Astrocyte (in vitro differentiated cells and primary cell): Measurements from ENCODE around the gene SUSD4. TPM values are rescaled to one million over a fixed set of nuclear protein-coding genes. Genes with fewer than 3 reads are reported as not detected.

ENCODE experiments used
- DNase-seq: peaks from one replicate; pipeline ENCODE4 v3.0.0-alpha.2; 2010; ENCODE audit warnings: low read depth
- FAIRE-seq: peaks from 2 replicates; lab custom pipeline; 2011; peaks lifted over from hg19 to GRCh38; lab: Jason Lieb, UNC
- H2AFZ ChIP-seq: 2 replicates; pipeline ENCODE4 v1.6.0; 2012; ENCODE audit warnings: low read depth, low read length, inconsistent platforms
- H3K27ac ChIP-seq: 2 replicates; pipeline ENCODE4 v1.5.1; 2011; ENCODE audit warnings: low read depth, low read length, inconsistent platforms
- H3K27me3 ChIP-seq: 2 replicates; pipeline ENCODE4 v1.6.0; 2011; ENCODE audit warnings: low read length, inconsistent platforms; ENCODE audit not compliant: insufficient read depth
- H3K36me3 ChIP-seq: 2 replicates; pipeline ENCODE4 v1.5.1; 2011; ENCODE audit warnings: low read length, inconsistent platforms; ENCODE audit not compliant: insufficient read depth
- H3K4me1 ChIP-seq: 2 replicates; pipeline ENCODE4 v1.5.1; 2011; ENCODE audit warnings: low read length, inconsistent platforms; ENCODE audit not compliant: insufficient read depth
- H3K4me2 ChIP-seq: 2 replicates; pipeline ENCODE4 v1.6.0; 2012; ENCODE audit warnings: low read length, inconsistent platforms
- H3K4me3 ChIP-seq: 2 replicates; pipeline ENCODE4 v1.5.1; 2011; ENCODE audit warnings: low read depth, mild to moderate bottlenecking, low read length, inconsistent platforms; ENCODE audit not compliant: insufficient read depth
- H3K79me2 ChIP-seq: 2 replicates; pipeline ENCODE4 v1.6.0; 2012; ENCODE audit warnings: mild to moderate bottlenecking, low read length, inconsistent platforms; ENCODE audit not compliant: insufficient read depth
- H3K9ac ChIP-seq: 2 replicates; pipeline ENCODE4 v1.6.0; 2012; ENCODE audit warnings: mild to moderate bottlenecking, low read length, inconsistent platforms
- H3K9me3 ChIP-seq: 2 replicates; pipeline ENCODE4 v1.5.1; 2012; ENCODE audit warnings: low read depth, mild to moderate bottlenecking, low read length, inconsistent platforms; ENCODE audit not compliant: insufficient read depth
- H4K20me1 ChIP-seq: 2 replicates; pipeline ENCODE4 v1.6.0; 2012; ENCODE audit warnings: low read length, inconsistent platforms; ENCODE audit not compliant: insufficient read depth
- H3K27ac Mint-ChIP-seq: one replicate; pipeline ENCODE4 v1.8.0; 2021; ENCODE audit warnings: mild to moderate bottlenecking, mixed read lengths; ENCODE audit not compliant: unreplicated experiment
- H3K27me3 Mint-ChIP-seq: one replicate; pipeline ENCODE4 v1.8.0; 2021; ENCODE audit warnings: low read depth, mixed read lengths; ENCODE audit not compliant: unreplicated experiment
- H3K36me3 Mint-ChIP-seq: one replicate; pipeline ENCODE4 v1.8.0; 2021; ENCODE audit warnings: low read depth, mixed read lengths; ENCODE audit not compliant: unreplicated experiment
- H3K4me1 Mint-ChIP-seq: one replicate; pipeline ENCODE4 v1.8.0; 2021; ENCODE audit warnings: low read depth, mixed read lengths; ENCODE audit not compliant: unreplicated experiment
- H3K4me3 Mint-ChIP-seq: one replicate; pipeline ENCODE4 v1.8.0; 2021; ENCODE audit warnings: mild to moderate bottlenecking, moderate library complexity, mixed read lengths; ENCODE audit not compliant: unreplicated experiment
- H3K9me3 Mint-ChIP-seq: one replicate; pipeline ENCODE4 v1.8.0; 2021; ENCODE audit warnings: mild to moderate bottlenecking, mixed read lengths; ENCODE audit not compliant: unreplicated experiment
- EZH2 ChIP-seq: IDR thresholded peaks from 2 replicates; pipeline ENCODE4 v1.6.1; 2012; ENCODE audit warnings: mild to moderate bottlenecking, low read length, inconsistent platforms; ENCODE audit not compliant: insufficient read depth
- total RNA-seq: library from RNA; stranded (reverse); gene quantifications from 2 replicates; pipeline ENCODE4 v1.2.1, GENCODE V29; 2021
- TF ChIP-seq, protein P1 (sequence below): IDR thresholded peaks from 2 replicates; pipeline ENCODE4 v1.5.1; 2011; ENCODE audit warnings: low read depth, mild to moderate bottlenecking, inconsistent platforms, low read length, moderate library complexity; ENCODE audit not compliant: insufficient read depth

Gene SUSD4
- total RNA-seq, 1 donor from 2014 or later, result 9.2 TPM

DNA sequence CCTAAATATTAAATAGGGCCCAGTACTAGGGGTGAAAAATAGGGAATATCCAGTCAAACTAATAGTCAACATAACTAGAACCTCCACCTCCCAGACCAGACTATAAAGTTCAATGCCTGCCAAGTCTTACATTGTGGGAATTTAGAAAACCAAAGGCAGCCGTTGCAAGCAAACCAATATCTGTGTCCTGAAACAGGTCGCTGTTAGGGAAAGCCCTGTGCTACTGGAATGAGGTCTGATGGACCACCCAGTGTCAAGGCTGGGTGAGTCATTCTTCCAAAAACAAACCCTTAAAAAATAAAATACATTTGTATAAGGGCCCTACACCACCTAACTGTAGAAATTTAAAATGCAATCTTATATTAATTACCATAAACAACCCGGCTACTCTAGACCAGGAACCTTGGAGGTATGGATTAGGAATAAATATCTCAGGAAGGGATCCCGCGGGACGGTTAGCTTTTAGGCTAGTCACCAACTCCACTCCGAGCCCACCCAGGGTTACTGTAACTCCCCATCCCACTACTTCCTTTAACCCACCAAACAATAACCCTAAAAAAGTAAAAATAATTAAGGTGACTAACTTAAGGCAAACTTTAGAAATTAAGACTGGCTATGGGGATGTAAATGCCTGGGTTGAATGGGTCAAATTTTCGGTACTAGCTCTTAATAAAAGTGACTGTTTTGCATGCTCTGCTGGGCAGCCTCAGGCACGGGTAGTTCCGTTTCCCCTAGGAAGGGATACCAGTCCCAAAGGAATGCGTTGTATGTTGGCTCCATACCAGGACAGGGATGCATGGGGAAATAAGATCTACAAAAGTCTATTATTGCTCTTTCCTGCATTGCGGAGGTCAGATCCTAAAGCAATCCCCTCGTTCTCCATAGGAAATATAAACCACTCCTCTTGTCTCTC lies 155.6 kb downstream of the SUSD4 start:
- FAIRE-seq (no peak), DNase-seq (peak; percentile 54)
- Histone ChIP-seq H3K4me1 (peaks cover 14% of the 10 kb centered on the region), H3K36me3 (no peaks in the 10 kb centered on the region), H3K79me2 (no peaks in the 10 kb centered on the region), H3K27me3 (no peaks in the 10 kb centered on the region), H3K27ac (no peak overlapping the region), H2AFZ (no peak overlapping the region), H3K4me3 (no peak overlapping the region), H3K4me2 (peak overlapping the region; percentile 15), H3K9me3 (no peaks in the 10 kb centered on the region), H4K20me1 (no peaks in the 10 kb centered on the region), H3K9ac (no peak overlapping the region)
- Mint-ChIP-seq H3K4me3 (no peak overlapping the region), H3K9me3 (no peaks in the 10 kb centered on the region), H3K27me3 (no peaks in the 10 kb centered on the region), H3K27ac (peak overlapping the region; percentile 41), H3K4me1 (peaks cover 51% of the 10 kb centered on the region), H3K36me3 (peaks cover under 1% of the 10 kb centered on the region)
- TF ChIP-seq, protein P1, sequence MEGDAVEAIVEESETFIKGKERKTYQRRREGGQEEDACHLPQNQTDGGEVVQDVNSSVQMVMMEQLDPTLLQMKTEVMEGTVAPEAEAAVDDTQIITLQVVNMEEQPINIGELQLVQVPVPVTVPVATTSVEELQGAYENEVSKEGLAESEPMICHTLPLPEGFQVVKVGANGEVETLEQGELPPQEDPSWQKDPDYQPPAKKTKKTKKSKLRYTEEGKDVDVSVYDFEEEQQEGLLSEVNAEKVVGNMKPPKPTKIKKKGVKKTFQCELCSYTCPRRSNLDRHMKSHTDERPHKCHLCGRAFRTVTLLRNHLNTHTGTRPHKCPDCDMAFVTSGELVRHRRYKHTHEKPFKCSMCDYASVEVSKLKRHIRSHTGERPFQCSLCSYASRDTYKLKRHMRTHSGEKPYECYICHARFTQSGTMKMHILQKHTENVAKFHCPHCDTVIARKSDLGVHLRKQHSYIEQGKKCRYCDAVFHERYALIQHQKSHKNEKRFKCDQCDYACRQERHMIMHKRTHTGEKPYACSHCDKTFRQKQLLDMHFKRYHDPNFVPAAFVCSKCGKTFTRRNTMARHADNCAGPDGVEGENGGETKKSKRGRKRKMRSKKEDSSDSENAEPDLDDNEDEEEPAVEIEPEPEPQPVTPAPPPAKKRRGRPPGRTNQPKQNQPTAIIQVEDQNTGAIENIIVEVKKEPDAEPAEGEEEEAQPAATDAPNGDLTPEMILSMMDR, result no peak
- no peak for TF ChIP-seq EZH2

DNA sequence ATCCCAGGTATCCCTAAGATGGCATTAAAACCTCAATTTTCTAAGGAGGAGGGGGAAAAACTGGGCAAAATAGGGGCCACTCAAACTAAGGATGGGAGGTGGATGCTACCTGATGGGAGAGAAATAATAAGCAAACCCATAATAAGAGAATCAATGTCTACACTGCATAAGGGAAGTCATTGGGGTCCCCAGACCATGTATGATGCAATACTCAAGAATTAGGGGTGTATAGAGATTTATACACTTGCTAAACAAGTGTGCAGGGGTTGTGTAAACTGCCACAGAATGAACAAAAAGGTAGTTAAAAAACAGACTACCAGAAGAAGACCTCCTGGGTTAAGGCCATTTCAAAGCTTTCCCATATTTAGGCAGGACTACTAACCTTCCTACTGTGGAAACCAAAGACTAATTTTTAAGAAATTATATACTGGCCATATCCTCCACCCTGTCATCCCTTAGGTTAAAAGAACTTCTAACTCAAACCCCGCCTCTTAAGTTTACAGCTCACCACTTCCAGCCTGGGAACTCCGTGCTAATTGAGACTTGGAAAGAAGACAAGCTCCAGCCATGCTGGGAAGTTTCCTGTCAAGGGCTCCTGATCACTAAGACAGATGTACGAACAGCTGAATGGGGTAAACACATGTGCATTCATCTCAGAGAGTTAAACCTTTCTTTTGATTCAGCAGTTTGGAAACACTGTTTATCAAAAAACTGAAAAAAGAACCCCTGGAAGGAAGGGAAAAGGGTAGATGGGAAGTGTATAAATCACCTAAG lies 156.5 kb downstream of the SUSD4 start:
- Histone ChIP-seq H3K9me3 (no peaks in the 10 kb centered on the region), H3K27ac (no peak overlapping the region), H2AFZ (no peak overlapping the region), H3K36me3 (no peaks in the 10 kb centered on the region), H3K4me3 (no peak overlapping the region), H4K20me1 (no peaks in the 10 kb centered on the region), H3K4me1 (peaks cover 14% of the 10 kb centered on the region), H3K27me3 (no peaks in the 10 kb centered on the region), H3K79me2 (no peaks in the 10 kb centered on the region), H3K9ac (no peak overlapping the region), H3K4me2 (peak overlapping the region; percentile 15)
- Mint-ChIP-seq H3K4me3 (no peak overlapping the region), H3K4me1 (peaks cover 49% of the 10 kb centered on the region), H3K27ac (peak overlapping the region; percentile 54), H3K9me3 (no peaks in the 10 kb centered on the region), H3K36me3 (no peaks in the 10 kb centered on the region), H3K27me3 (no peaks in the 10 kb centered on the region)
- TF ChIP-seq EZH2, result no peak
- TF ChIP-seq, protein P1, result no peak
- peak; percentile 75 for DNase-seq
- FAIRE-seq, result no peak
